Measurements from ENCODE around the gene TTLL1. TPM values are rescaled to one million over a fixed set of nuclear protein-coding genes. Genes with fewer than 3 reads are reported as not detected.

TTLL1 gene
- total RNA-seq, 2 donors from 2014 or later, result 8.8 to 22.3 TPM

GRCh38 chr22:43116932-43117331 is 27.7 kb upstream of the TTLL1 start:
- no peak for TF ChIP-seq POLR2AphosphoS5 (IDR thresholded peaks at IDR 0.05)
- TF ChIP-seq POLR2A (IDR thresholded peaks at IDR 0.05), result no peak
- TF ChIP-seq, protein P1, sequence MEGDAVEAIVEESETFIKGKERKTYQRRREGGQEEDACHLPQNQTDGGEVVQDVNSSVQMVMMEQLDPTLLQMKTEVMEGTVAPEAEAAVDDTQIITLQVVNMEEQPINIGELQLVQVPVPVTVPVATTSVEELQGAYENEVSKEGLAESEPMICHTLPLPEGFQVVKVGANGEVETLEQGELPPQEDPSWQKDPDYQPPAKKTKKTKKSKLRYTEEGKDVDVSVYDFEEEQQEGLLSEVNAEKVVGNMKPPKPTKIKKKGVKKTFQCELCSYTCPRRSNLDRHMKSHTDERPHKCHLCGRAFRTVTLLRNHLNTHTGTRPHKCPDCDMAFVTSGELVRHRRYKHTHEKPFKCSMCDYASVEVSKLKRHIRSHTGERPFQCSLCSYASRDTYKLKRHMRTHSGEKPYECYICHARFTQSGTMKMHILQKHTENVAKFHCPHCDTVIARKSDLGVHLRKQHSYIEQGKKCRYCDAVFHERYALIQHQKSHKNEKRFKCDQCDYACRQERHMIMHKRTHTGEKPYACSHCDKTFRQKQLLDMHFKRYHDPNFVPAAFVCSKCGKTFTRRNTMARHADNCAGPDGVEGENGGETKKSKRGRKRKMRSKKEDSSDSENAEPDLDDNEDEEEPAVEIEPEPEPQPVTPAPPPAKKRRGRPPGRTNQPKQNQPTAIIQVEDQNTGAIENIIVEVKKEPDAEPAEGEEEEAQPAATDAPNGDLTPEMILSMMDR (IDR thresholded peaks at IDR 0.05), result no peak
- WGBS, result 87% methylated on average over 7 of the region's 7 CpGs
- Histone ChIP-seq H3K36me3 (no peaks in the 10 kb centered on the region), H3K4me3 (no peak overlapping the region), H3K27ac (peak overlapping the region in 1 of 2 donors; percentile 89), H3K4me1 (replicated peaks) (peaks cover 17% of the 10 kb centered on the region), H3K27me3 (replicated peaks; ENCODE audit: insufficient read depth) (no peaks in the 10 kb centered on the region), H3K9me3 (no peaks in the 10 kb centered on the region)
- intact Hi-C loops (cut with DNase I), result no loop called here
- DNase-seq (ENCODE audit: low spot score), result no peak

- intact Hi-C loops (cut with DNase I), result no loop called here
- Histone ChIP-seq H3K4me1 (replicated peaks) (peaks cover 17% of the 10 kb centered on the region), H3K9me3 (no peaks in the 10 kb centered on the region), H3K36me3 (no peaks in the 10 kb centered on the region), H3K27me3 (replicated peaks; ENCODE audit: insufficient read depth) (no peaks in the 10 kb centered on the region), H3K27ac (peak overlapping the region; percentile 78 to 89), H3K4me3 (peak overlapping the region in 1 of 2 donors; percentile 19)
- DNase-seq (ENCODE audit: low spot score), result peak; percentile 95
- 19% methylated on average over 5 of the region's 5 CpGs for WGBS
- peak; percentile 84 for TF ChIP-seq POLR2AphosphoS5 (IDR thresholded peaks at IDR 0.05)
- TF ChIP-seq POLR2A (IDR thresholded peaks at IDR 0.05), result peak; percentile 9
- TF ChIP-seq, protein P1 (IDR thresholded peaks at IDR 0.05), result no peak
These were observed 25.8 kb upstream of the TTLL1 start for GRCh38 chr22:43114958-43115357.

- H3K4me1 ChIP-seq (replicated peaks), result peaks cover 16% of the 10 kb centered on the region
- intact Hi-C loops (cut with DNase I), result no loop called here
- WGBS, result 48% methylated on average over 13 of the region's 13 CpGs
- H3K4me3 ChIP-seq, result peak overlapping the region in 1 of 2 donors; percentile 8
- TF ChIP-seq POLR2AphosphoS5 (IDR thresholded peaks at IDR 0.05) (peak; percentile 75), POLR2A (IDR thresholded peaks at IDR 0.05) (no peak)
- TF ChIP-seq, protein P1 (IDR thresholded peaks at IDR 0.05), result no peak
- H3K27ac ChIP-seq, result peak overlapping the region; percentile 78 to 89
- DNase-seq (ENCODE audit: low spot score), result peak; percentile 84
- H3K9me3 ChIP-seq, result no peaks in the 10 kb centered on the region
- H3K36me3 ChIP-seq, result no peaks in the 10 kb centered on the region
- no peaks in the 10 kb centered on the region for H3K27me3 ChIP-seq (replicated peaks; ENCODE audit: insufficient read depth)
These were observed 24.5 kb upstream of the TTLL1 start for GRCh38 chr22:43113526-43114251.

DNA sequence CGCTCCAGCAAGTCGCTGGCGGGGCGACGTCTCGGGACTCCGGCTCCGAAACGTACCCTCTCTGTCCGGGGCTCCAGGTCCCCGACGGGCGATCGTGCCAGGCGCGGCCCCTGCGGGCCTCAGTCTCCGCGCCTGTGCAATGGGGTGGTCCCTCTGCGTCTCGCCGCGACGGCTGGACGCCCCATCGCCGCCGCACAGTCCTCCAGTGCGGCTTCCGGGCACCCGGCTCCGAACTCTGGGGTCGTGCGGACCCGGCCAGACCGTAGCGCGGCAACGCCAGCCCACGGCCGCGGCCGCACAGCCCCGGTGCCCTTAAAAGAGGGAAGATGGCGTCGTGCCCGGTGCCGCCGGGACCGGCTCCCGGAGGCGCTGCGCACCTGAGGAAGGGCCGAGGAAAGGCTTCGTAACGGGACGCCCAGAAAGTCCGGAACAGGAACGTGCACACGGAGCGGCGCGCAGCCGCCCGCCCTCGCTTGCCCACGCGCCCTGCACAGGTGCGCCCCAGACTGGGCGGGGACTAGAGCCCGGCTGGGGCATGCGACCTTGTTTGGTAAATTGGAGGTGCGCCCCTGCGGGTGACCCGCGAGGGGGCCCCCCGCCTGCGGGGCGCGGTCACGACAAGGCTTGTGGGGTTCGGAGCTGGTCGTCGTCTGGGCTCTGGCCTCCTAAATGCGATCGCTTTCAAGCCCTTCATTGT is 21.9 kb upstream of the TTLL1 start:
- Histone ChIP-seq H3K4me3 (peak overlapping the region; percentile 59 to 83), H3K9me3 (no peaks in the 10 kb centered on the region), H3K27ac (peak overlapping the region; percentile 78 to 89), H3K4me1 (replicated peaks) (peaks cover 13% of the 10 kb centered on the region), H3K27me3 (replicated peaks; ENCODE audit: insufficient read depth) (no peaks in the 10 kb centered on the region), H3K36me3 (no peaks in the 10 kb centered on the region)
- 3% methylated on average over 63 of the region's 86 CpGs for WGBS
- TF ChIP-seq POLR2AphosphoS5 (IDR thresholded peaks at IDR 0.05), result no peak
- TF ChIP-seq POLR2A (IDR thresholded peaks at IDR 0.05), result no peak
- TF ChIP-seq, protein P1 (IDR thresholded peaks at IDR 0.05), result no peak
- DNase-seq (ENCODE audit: low spot score), result peak; percentile 57
- intact Hi-C loops (cut with DNase I), result no loop called here
